Measurements from ENCODE around the gene JRKL. TPM values are rescaled to one million over a fixed set of nuclear protein-coding genes. Genes with fewer than 3 reads are reported as not detected.

JRKL gene
- total and polyA plus RNA-seq, 2 of the 8 experiments (the other 6 are each of a cell fraction or from before 2014, with no cell fraction given) = 1.4 to 4.9 TPM

DNA sequence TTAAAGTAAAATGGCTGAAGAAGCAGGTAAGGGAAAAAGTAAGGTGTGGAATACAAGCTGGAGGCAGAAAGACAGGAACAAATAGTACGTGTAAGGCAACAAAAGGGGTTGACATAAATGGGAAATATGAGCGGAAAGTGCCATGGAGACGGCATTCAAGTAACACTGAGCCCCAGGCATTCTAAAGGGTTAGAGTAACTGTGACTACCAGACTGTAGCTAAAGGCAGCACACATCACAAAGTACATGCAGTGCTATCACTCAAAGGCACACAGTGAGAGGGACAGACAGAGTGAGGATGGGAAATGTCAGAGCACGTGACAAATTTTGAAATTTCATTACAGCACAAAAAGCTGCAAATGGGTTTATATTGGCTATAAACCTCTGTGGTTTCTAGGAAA is 33.0 kb upstream of the JRKL start:
- H3K27ac ChIP-seq (ENCODE audit: low read depth, low read length) = no peak overlapping the region
- H2BK12ac ChIP-seq (ENCODE audit: low read depth, low read length) = no peak overlapping the region
- CTCF ChIA-PET (ENCODE audit: partially characterized antibody) = interaction anchor here (1.9 kb wide), 1 partner anchor 14 kb away, joined by 7 read pairs; the partner anchor contains the start of gene MAML2
- H4K8ac ChIP-seq (ENCODE audit: extremely low read depth, insufficient read depth, low read length) = no peak overlapping the region
- H4K91ac ChIP-seq (replicated peaks; ENCODE audit: insufficient read length, low read length) = no peak overlapping the region
- POLR2A ChIA-PET (ENCODE audit: partially characterized antibody) = no interaction called here
- H3K79me2 ChIP-seq (ENCODE audit: control insufficient read depth in 1 of 2, insufficient read depth in 2 of 2, low read length in 2 of 2) = no peaks in the 10 kb centered on the region
- H2BK5ac ChIP-seq (ENCODE audit: low read depth, low read length) = no peak overlapping the region
- TF ChIP-seq POU5F1 (IDR thresholded peaks at IDR 0.05; ENCODE audit: low read depth, low read length) = no peak
- TF ChIP-seq CEBPB (IDR thresholded peaks at IDR 0.05; ENCODE audit: low read depth, low read length) = no peak
- no peak for TF ChIP-seq JUN (IDR thresholded peaks at IDR 0.05; ENCODE audit: low read depth, low read length)
- TF ChIP-seq, protein P1, sequence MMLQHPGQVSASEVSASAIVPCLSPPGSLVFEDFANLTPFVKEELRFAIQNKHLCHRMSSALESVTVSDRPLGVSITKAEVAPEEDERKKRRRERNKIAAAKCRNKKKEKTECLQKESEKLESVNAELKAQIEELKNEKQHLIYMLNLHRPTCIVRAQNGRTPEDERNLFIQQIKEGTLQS (IDR thresholded peaks at IDR 0.05; ENCODE audit: insufficient read depth, low read depth, low read length) = no peak
- TF ChIP-seq SP2 (IDR thresholded peaks at IDR 0.05; ENCODE audit: low read length) = no peak
- TF ChIP-seq, protein P2, sequence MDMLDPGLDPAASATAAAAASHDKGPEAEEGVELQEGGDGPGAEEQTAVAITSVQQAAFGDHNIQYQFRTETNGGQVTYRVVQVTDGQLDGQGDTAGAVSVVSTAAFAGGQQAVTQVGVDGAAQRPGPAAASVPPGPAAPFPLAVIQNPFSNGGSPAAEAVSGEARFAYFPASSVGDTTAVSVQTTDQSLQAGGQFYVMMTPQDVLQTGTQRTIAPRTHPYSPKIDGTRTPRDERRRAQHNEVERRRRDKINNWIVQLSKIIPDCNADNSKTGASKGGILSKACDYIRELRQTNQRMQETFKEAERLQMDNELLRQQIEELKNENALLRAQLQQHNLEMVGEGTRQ (IDR thresholded peaks at IDR 0.05; ENCODE audit: low read length) = no peak
- TF ChIP-seq KDM4A (IDR thresholded peaks at IDR 0.05; ENCODE audit: low read depth, low read length, severe bottlenecking) = no peak
- TF ChIP-seq SUZ12 (IDR thresholded peaks at IDR 0.05; ENCODE audit: low read length) = no peak
- no peak for TF ChIP-seq SRF (IDR thresholded peaks at IDR 0.05; ENCODE audit: low read depth, low read length)
- no peak for TF ChIP-seq MAFK (IDR thresholded peaks at IDR 0.05; ENCODE audit: low read depth, low read length)
- TF ChIP-seq TCF12 (IDR thresholded peaks at IDR 0.05; ENCODE audit: low read depth, low read length) = no peak
- TF ChIP-seq SIX5 (IDR thresholded peaks at IDR 0.05; ENCODE audit: low read depth, low read length) = no peak
- no peak for TF ChIP-seq EZH2 (IDR thresholded peaks at IDR 0.05; ENCODE audit: low read depth, low read length, severe bottlenecking)
- no peak for TF ChIP-seq TEAD4 (IDR thresholded peaks at IDR 0.05; ENCODE audit: low read depth, low read length)
- H2AK5ac ChIP-seq (ENCODE audit: low read depth, low read length) = no peak overlapping the region
- no peak overlapping the region for H3K23ac ChIP-seq (ENCODE audit: insufficient read length)
- no peaks in the 10 kb centered on the region for H3K4me1 ChIP-seq (replicated peaks in 1 of 4; ENCODE audit: control insufficient read depth in 3 of 4, insufficient read depth in 4 of 4, low read length in 3 of 4)
- no peak for FAIRE-seq
- no peak overlapping the region for H3K4me3 ChIP-seq (ENCODE audit: extremely low read depth in 1 of 4, insufficient read depth in 2 of 4, low read depth in 3 of 4, low read length in 4 of 4)
- no peak overlapping the region for H3K18ac ChIP-seq (ENCODE audit: extremely low read depth, low read length)
- H2BK15ac ChIP-seq (ENCODE audit: low read length) = no peak overlapping the region
- H2AFZ ChIP-seq (ENCODE audit: low read length) = no peak overlapping the region
- no peak overlapping the region for H2BK20ac ChIP-seq (ENCODE audit: low read length)
- H3K14ac ChIP-seq (ENCODE audit: insufficient read length) = no peak overlapping the region
- no peak for DNase-seq (ENCODE audit: low read depth in 1 of 2, low spot score in 2 of 2)
- no peak overlapping the region for H2BK120ac ChIP-seq (replicated peaks; ENCODE audit: low read depth, low read length)
- no peaks in the 10 kb centered on the region for H3K23me2 ChIP-seq (ENCODE audit: low read depth, low read length)
- H3K56ac ChIP-seq (replicated peaks; ENCODE audit: insufficient read length, low read depth, low read length) = no peak overlapping the region
- H4K5ac ChIP-seq (ENCODE audit: insufficient read length, low read depth, low read length) = no peak overlapping the region
- H4K20me1 ChIP-seq (replicated peaks in 1 of 2; ENCODE audit: control insufficient read depth in 1 of 2, insufficient read depth in 2 of 2, low read length in 2 of 2) = no peaks in the 10 kb centered on the region
- H3K4ac ChIP-seq (replicated peaks; ENCODE audit: insufficient read length, low read depth, low read length) = no peak overlapping the region
- no peaks in the 10 kb centered on the region for H3K9me3 ChIP-seq (ENCODE audit: insufficient read depth in 2 of 2, low read depth in 1 of 2, low read length in 1 of 2)
- H3K9ac ChIP-seq (replicated peaks in 1 of 4; ENCODE audit: extremely low read depth in 1 of 4, low read depth in 3 of 4, low read length in 3 of 4) = no peak overlapping the region
- 96% methylated on average over 4 of the region's 4 CpGs; no CpG with 5 or more reads in 1 of the 2 experiments for WGBS, 2 experiments (ENCODE audit: extremely low coverage in 1 of 2, insufficient coverage in 1 of 2, insufficient read length in 1 of 2, insufficient replicate concordance in 2 of 2, low coverage in 1 of 2, low lambda C conversion rate in 2 of 2, missing lambda C conversion rate in 1 of 2)
- no peak overlapping the region for H3K4me2 ChIP-seq (ENCODE audit: insufficient read depth in 1 of 2, low read depth in 2 of 2, low read length in 2 of 2)
- H3K36me3 ChIP-seq (ENCODE audit: control insufficient read depth in 2 of 4, insufficient read depth in 4 of 4, low read length in 3 of 4) = peaks cover 0 to 8% (median 0%) of the 10 kb centered on the region in 4 experiments; a peak in 3 of 8 replicates
- H3K27me3 ChIP-seq (replicated peaks in 1 of 4; ENCODE audit: control insufficient read depth in 3 of 4, extremely low read depth in 1 of 4, insufficient read depth in 3 of 4, low read length in 3 of 4) = no peaks in the 10 kb centered on the region
- H3K79me1 ChIP-seq (ENCODE audit: low read depth, low read length) = no peaks in the 10 kb centered on the region
